K562 (cell line): ENCODE data around the gene AK5. TPM values are rescaled to one million over a fixed set of nuclear protein-coding genes. Genes with fewer than 3 reads are reported as not detected.

ENCODE experiments used
- ATAC-seq: fragments of 200-7000 bp; cut with Tn5 transposase; 3 replicates; pipeline ENCODE4 v1.9.1; 2020; ENCODE audit warnings: moderate library complexity
- BruUV-seq: library from RNA; stranded (reverse); fragments of 400-500 nt; replicated peaks from 2 replicates; lab custom pipeline; 2021; lab: Mats Ljungman, UMichigan
- CTCF ChIA-PET: fragments of 300-600 bp; formaldehyde crosslinking; extraction: SDS; loops from one replicate; lab custom pipeline; 2021; ENCODE audit warnings: low intra/inter-chr PET ratio; lab: Yijun Ruan, JAX
- POLR2A ChIA-PET: fragments of 300-600, 350-650 bp; sonication (Branson Sonifier 250); formaldehyde crosslinking; extraction: SDS; loops from one replicate; lab custom pipeline; 2021; ENCODE audit warnings: antibody characterized with exemption, inconsistent platforms; lab: Yijun Ruan, JAX
- DNase-seq, 4 experiments: peaks; one replicate each; pipeline versions ENCODE4 v3.0.0 to v3.0.0-alpha.2; 2011 to 2018; ENCODE audit warnings: low spot score in 3 of 4, mixed read lengths in 3 of 4; ENCODE audit errors: extremely low read depth in 1 of 4
- FAIRE-seq: peaks from 2 replicates; lab custom pipeline; 2011; peaks lifted over from hg19 to GRCh38; lab: Jason Lieb, UNC
- H2AFZ ChIP-seq: 2 replicates; pipeline ENCODE4 v1.6.0; 2011; ENCODE audit warnings: low read depth, low read length, control low read depth, inconsistent platforms
- H3K27ac ChIP-seq: fragments of 200-600 bp; 3 replicates; pipeline ENCODE4 v1.8.0; 2011; ENCODE audit warnings: low read depth, mild to moderate bottlenecking, control low read depth, inconsistent platforms, low read length, moderate library complexity, mixed read lengths; ENCODE audit errors: extremely low read depth
- H3K27me3 ChIP-seq, 2 experiments: fragments of 300-600 bp in 1 of 2; 2 replicates in 1 of 2; 3 replicates in 1 of 2; pipeline versions ENCODE4 v1.6.0 to v1.8.0; 2011; ENCODE audit warnings: inconsistent platforms in 2 of 2, low read length in 2 of 2, mild to moderate bottlenecking in 1 of 2, mixed read lengths in 1 of 2, moderate library complexity in 1 of 2; ENCODE audit not compliant: control insufficient read depth in 2 of 2, insufficient read depth in 2 of 2
- H3K36me3 ChIP-seq: fragments of 300-600 bp; 3 replicates; pipeline ENCODE4 v1.8.0; 2011; ENCODE audit warnings: mild to moderate bottlenecking, low read length, inconsistent platforms; ENCODE audit not compliant: control insufficient read depth, insufficient read depth
- H3K4me1 ChIP-seq, 2 experiments: fragments of 200-600 bp in 1 of 2; replicated peaks in 1 of 2; 2 replicates in 1 of 2; 3 replicates in 1 of 2; pipeline versions ENCODE4 v1.5.1 to v1.8.0; 2011; ENCODE audit warnings: inconsistent platforms in 2 of 2, low read length in 2 of 2, mild to moderate bottlenecking in 1 of 2, mixed read lengths in 1 of 2, moderate library complexity in 1 of 2; ENCODE audit not compliant: control insufficient read depth in 2 of 2, insufficient read depth in 2 of 2
- H3K4me2 ChIP-seq: 2 replicates; pipeline ENCODE4 v1.6.1; 2011; ENCODE audit warnings: low read length, control low read depth, inconsistent platforms, mixed read lengths; ENCODE audit not compliant: insufficient read depth
- H3K4me3 ChIP-seq: fragments of 200-600 bp; sonication (generic), shearing (Covaris generic); 2 replicates; pipeline ENCODE4 v1.5.1; 2016; ENCODE audit warnings: control low read depth, inconsistent platforms
- H3K79me2 ChIP-seq: fragments of 200-600 bp; 3 replicates; pipeline ENCODE4 v1.8.0; 2011; ENCODE audit warnings: low read length, inconsistent platforms; ENCODE audit not compliant: control insufficient read depth, insufficient read depth
- H3K9ac ChIP-seq, 2 experiments: 2 replicates each; pipeline versions ENCODE4 v1.6.0 to v1.6.1; 2011; ENCODE audit warnings: low read depth in 2 of 2, low read length in 2 of 2, control low read depth in 1 of 2, inconsistent platforms in 1 of 2, mild to moderate bottlenecking in 1 of 2, mixed read lengths in 1 of 2; ENCODE audit not compliant: insufficient read depth in 1 of 2
- H3K9me1 ChIP-seq: one replicate; pipeline ENCODE4 v1.6.0; 2011; ENCODE audit warnings: inconsistent platforms, mild to moderate bottlenecking, low read length, moderate library complexity; ENCODE audit not compliant: control insufficient read depth, insufficient read depth
- H3K9me3 ChIP-seq: replicated peaks from 2 replicates; pipeline ENCODE4 v1.5.1; 2011; ENCODE audit warnings: low read depth, low read length, inconsistent platforms; ENCODE audit not compliant: control insufficient read depth, insufficient read depth
- H4K20me1 ChIP-seq: replicated peaks from 2 replicates; pipeline ENCODE4 v1.6.1; 2011; ENCODE audit warnings: low read length, inconsistent platforms, mixed read lengths; ENCODE audit not compliant: control insufficient read depth, insufficient read depth
- ASH1L ChIP-seq: fragments of 450-650 bp; IDR thresholded peaks from 2 replicates; pipeline ENCODE4 v1.6.1; 2018; ENCODE audit warnings: borderline replicate concordance, mild to moderate bottlenecking, low read depth; ENCODE audit not compliant: partially characterized antibody
- CTBP1 ChIP-seq: fragments of 450-650 bp; IDR thresholded peaks from 2 replicates; pipeline ENCODE4 v1.6.1; 2016; ENCODE audit warnings: borderline replicate concordance
- FOXK1 ChIP-seq: sonication (generic); formaldehyde crosslinking; IDR thresholded peaks from 2 replicates; pipeline ENCODE4 v1.8.0; 2022; ENCODE audit warnings: missing genetic modification reagents, mild to moderate bottlenecking, borderline replicate concordance
- KLF6 ChIP-seq: fragments of 250-450 bp; sonication (Bioruptor Pico); IDR thresholded peaks from 2 replicates; pipeline ENCODE4 v1.4.0; 2020; ENCODE audit warnings: mild to moderate bottlenecking, moderate library complexity, borderline replicate concordance
- PTBP1 ChIP-seq: fragments of 200-400 bp; formaldehyde crosslinking; IDR thresholded peaks from 2 replicates; pipeline ENCODE4 v1.6.1; 2017; ENCODE audit warnings: low read depth, low read length
- PTRF ChIP-seq: fragments of 450-650 bp; IDR thresholded peaks from 2 replicates; pipeline ENCODE4 v1.6.1; 2016; ENCODE audit warnings: mild to moderate bottlenecking, missing genetic modification characterization, missing compliant biosample characterization
- SRF ChIP-seq, 2 experiments: fragments of 250-450, 450-650 bp in 1 of 2; sonication (Bioruptor Pico) in 1 of 2; sonication (generic) in 1 of 2; formaldehyde crosslinking; IDR thresholded peaks; 2 replicates each; pipeline versions ENCODE4 v1.5.0 to v1.5.1; 2020 to 2022; ENCODE audit warnings: mild to moderate bottlenecking in 1 of 2, missing genetic modification reagents in 1 of 2
- SUPT5H ChIP-seq: fragments of 450-650 bp; IDR thresholded peaks from 2 replicates; pipeline ENCODE4 v1.6.1; 2016
- ZNF12 ChIP-seq: sonication (generic); formaldehyde crosslinking; IDR thresholded peaks from 2 replicates; pipeline ENCODE4 v1.4.0; 2020; ENCODE audit warnings: mild to moderate bottlenecking, missing genetic modification reagents
- ZNF830 ChIP-seq: fragments of 250-450 bp; sonication (Bioruptor Pico); IDR thresholded peaks from 2 replicates; pipeline ENCODE4 v1.5.0; 2021; ENCODE audit warnings: mild to moderate bottlenecking
- in situ Hi-C: fragments of 300-500 bp; cut with MboI; formaldehyde crosslinking; loops from 4 replicates; pipeline ENCODE4 v1.15.0; 2018; ENCODE audit warnings: inconsistent platforms, mixed read lengths
- intact Hi-C: fragments of 100-400 bp; cut with micrococcal nuclease; formaldehyde crosslinking; loops from 2 replicates; pipeline ENCODE4 v1.14.2; 2022
- polyA plus RNA-seq, 8 experiments: library from polyadenylated mRNA; depleted of rRNA in 4 of 8; stranded (reverse) in 5 of 8; unstranded in 3 of 8; fragments of >200 nt; fragmentation: Nextera tagmentation in 2 of 8; fragmentation: Illumina TruSeq in 1 of 8; extraction: Ambion mirVana in 2 of 8; extraction: Trizol in 1 of 8; gene quantifications; 2 replicates each; pipeline versions ENCODE4 v1.2.1 to v1.2.3, GENCODE V29; 2011 to 2014; ENCODE audit warnings: inconsistent platforms in 1 of 8, missing spikeins in 1 of 8
- total RNA-seq, 7 experiments: library from RNA; depleted of rRNA in 6 of 7; stranded (reverse); fragments of >200 nt in 6 of 7; fragmentation: Illumina TruSeq in 2 of 7; extraction: Trizol in 2 of 7; gene quantifications; 2 replicates each; pipeline versions ENCODE4 v1.2.1 to v1.2.3, GENCODE V29; 2011 to 2021; ENCODE audit warnings: low replicate concordance in 1 of 7
- TF ChIP-seq, protein P1 (sequence below): fragments of 250-450 bp; sonication (Bioruptor Pico); IDR thresholded peaks from 2 replicates; pipeline ENCODE4 v1.8.0; 2021; ENCODE audit warnings: moderate library complexity, mild to moderate bottlenecking, inconsistent platforms
- TF ChIP-seq, protein P2 (sequence below), 2 experiments: fragments of 200-800 bp in 1 of 2; sonication (Bioruptor generic) in 1 of 2; sonication (generic) in 1 of 2; formaldehyde crosslinking in 1 of 2; IDR thresholded peaks in 1 of 2; conservative IDR thresholded peaks in 1 of 2; 2 replicates each; pipeline versions ENCODE4 v1.5.0 to v1.6.1; 2016 to 2020; ENCODE audit warnings: missing compliant biosample characterization in 1 of 2, missing genetic modification characterization in 1 of 2, missing genetic modification reagents in 1 of 2

Gene AK5
- total and polyA plus RNA-seq, 9 of the 15 experiments (the other 6 are each of a cell fraction or from before 2014, with no cell fraction given), result 0.06 TPM; not detected in 8

DNA sequence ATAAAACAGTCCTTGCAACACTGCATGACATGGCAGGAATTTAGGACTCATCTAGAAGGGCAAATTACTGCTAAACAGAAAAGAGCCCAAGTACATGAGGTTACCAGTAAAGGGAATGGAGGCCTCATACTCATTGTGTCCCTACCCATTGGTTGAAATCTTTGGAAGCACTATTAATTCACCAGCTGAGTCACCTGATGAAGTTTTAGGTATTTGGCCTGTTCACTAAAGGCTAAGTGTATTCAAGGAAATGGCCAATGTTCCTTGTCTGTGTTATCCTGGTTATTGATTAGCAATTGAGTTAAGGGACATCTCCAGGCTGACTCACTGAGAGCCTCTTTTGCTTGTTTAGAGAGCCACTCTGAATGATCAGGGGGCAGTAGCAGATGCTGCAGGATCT, 212.2 kb downstream of the AK5 start:
- Histone ChIP-seq H4K20me1 (no peaks in the 10 kb centered on the region), H3K36me3 (no peaks in the 10 kb centered on the region), H3K9me1 (no peaks in the 10 kb centered on the region), H3K9me3 (no peaks in the 10 kb centered on the region), H2AFZ (no peak overlapping the region), H3K9ac (no peak overlapping the region), H3K27me3 (peaks cover 14 to 24% of the 10 kb centered on the region in 2 experiments; a peak in 3 of 5 replicates), H3K79me2 (no peaks in the 10 kb centered on the region), H3K27ac (no peak overlapping the region), H3K4me2 (no peak overlapping the region), H3K4me3 (no peak overlapping the region), H3K4me1 (no peaks in the 10 kb centered on the region)
- POLR2A ChIA-PET, result no interaction called here
- CTCF ChIA-PET, result no interaction called here
- TF ChIP-seq, protein P1, sequence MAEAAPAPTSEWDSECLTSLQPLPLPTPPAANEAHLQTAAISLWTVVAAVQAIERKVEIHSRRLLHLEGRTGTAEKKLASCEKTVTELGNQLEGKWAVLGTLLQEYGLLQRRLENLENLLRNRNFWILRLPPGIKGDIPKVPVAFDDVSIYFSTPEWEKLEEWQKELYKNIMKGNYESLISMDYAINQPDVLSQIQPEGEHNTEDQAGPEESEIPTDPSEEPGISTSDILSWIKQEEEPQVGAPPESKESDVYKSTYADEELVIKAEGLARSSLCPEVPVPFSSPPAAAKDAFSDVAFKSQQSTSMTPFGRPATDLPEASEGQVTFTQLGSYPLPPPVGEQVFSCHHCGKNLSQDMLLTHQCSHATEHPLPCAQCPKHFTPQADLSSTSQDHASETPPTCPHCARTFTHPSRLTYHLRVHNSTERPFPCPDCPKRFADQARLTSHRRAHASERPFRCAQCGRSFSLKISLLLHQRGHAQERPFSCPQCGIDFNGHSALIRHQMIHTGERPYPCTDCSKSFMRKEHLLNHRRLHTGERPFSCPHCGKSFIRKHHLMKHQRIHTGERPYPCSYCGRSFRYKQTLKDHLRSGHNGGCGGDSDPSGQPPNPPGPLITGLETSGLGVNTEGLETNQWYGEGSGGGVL (CRISPR knock-in tag), result no peak
- TF ChIP-seq SUPT5H (no peak), FOXK1 (CRISPR knock-in tag) (no peak), PTRF (tag) (no peak), CTBP1 (no peak), ZNF12 (CRISPR knock-in tag) (no peak), PTBP1 (no peak), SRF (CRISPR knock-in tag; IDR thresholded peaks at IDR 0.05) (no peak), KLF6 (CRISPR knock-in tag) (no peak), ASH1L (no peak), ZNF830 (CRISPR knock-in tag) (no peak)
- TF ChIP-seq, protein P2, sequence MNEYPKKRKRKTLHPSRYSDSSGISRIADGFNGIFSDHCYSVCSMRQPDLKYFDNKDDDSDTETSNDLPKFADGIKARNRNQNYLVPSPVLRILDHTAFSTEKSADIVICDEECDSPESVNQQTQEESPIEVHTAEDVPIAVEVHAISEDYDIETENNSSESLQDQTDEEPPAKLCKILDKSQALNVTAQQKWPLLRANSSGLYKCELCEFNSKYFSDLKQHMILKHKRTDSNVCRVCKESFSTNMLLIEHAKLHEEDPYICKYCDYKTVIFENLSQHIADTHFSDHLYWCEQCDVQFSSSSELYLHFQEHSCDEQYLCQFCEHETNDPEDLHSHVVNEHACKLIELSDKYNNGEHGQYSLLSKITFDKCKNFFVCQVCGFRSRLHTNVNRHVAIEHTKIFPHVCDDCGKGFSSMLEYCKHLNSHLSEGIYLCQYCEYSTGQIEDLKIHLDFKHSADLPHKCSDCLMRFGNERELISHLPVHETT (CRISPR knock-in tag; conservative IDR thresholded peaks at IDR 0.05 in 1 of 2, IDR thresholded peaks at IDR 0.05 in 1 of 2), result no peak
- no TSS peak for BruUV-seq
- ATAC-seq (no peak), DNase-seq (no peak), FAIRE-seq (no peak)
- intact Hi-C loops, result no loop called here
- in situ Hi-C loops, result no loop called here
